GM21360 (cell line): ENCODE measurements around the gene MAPK8IP1.
"Not testable (repeated sequence)": the region's sequence is repeated elsewhere in the genome, so short reads cannot be mapped to it uniquely, and the experiment has no call there.

Experiments used
- ATAC-seq: cut with Tn5 transposase; IDR thresholded peaks from one replicate; pipeline ENCODE4 v1.9.1; 2021; ENCODE audit warnings: mild to moderate bottlenecking, moderate library complexity; ENCODE audit not compliant: unreplicated experiment

The MAPK8IP1 gene

GRCh38 chr11:45889555-45889954, 4.1 kb downstream of the MAPK8IP1 start:
- ATAC-seq = no peak

- ATAC-seq = no peak
Observed at GRCh38 chr11:45889966-45890365, 4.5 kb downstream of the MAPK8IP1 start.

- ATAC-seq = no peak
Observed at GRCh38 chr11:45890886-45891550, 5.6 kb downstream of the MAPK8IP1 start.

- ATAC-seq = no peak
Observed at GRCh38 chr11:45892856-45893255, 7.4 kb downstream of the MAPK8IP1 start.

- ATAC-seq = no peak
Observed at GRCh38 chr11:45894555-45895247, 9.2 kb downstream of the MAPK8IP1 start.

GRCh38 chr11:45895553-45896259, 10.3 kb downstream of the MAPK8IP1 start:
- no peak for ATAC-seq

- ATAC-seq = no peak
Observed at GRCh38 chr11:45896422-45896984, 11.1 kb downstream of the MAPK8IP1 start.

- no peak for ATAC-seq
Observed at GRCh38 chr11:45897556-45897955, 12.1 kb downstream of the MAPK8IP1 start.

- ATAC-seq = no peak
Observed at GRCh38 chr11:45899086-45899447, 13.6 kb downstream of the MAPK8IP1 start.

- ATAC-seq = peak; percentile 56
Observed at GRCh38 chr11:45899448-45900174, 14.2 kb downstream of the MAPK8IP1 start.

GRCh38 chr11:45900175-45900800, 14.8 kb downstream of the MAPK8IP1 start:
- ATAC-seq = not testable (repeated sequence)

GRCh38 chr11:45900916-45901617, 15.6 kb downstream of the MAPK8IP1 start:
- no peak for ATAC-seq

- no peak for ATAC-seq
Observed at GRCh38 chr11:45901626-45902025, 16.2 kb downstream of the MAPK8IP1 start.

GRCh38 chr11:45902452-45903380, 17.3 kb downstream of the MAPK8IP1 start:
- no peak for ATAC-seq

- ATAC-seq = no peak
Observed at GRCh38 chr11:45904309-45904915, 19.0 kb downstream of the MAPK8IP1 start.

GRCh38 chr11:45905095-45905494, 19.6 kb downstream of the MAPK8IP1 start:
- ATAC-seq = no peak

GRCh38 chr11:45905576-45905975, 20.1 kb downstream of the MAPK8IP1 start:
- not testable (repeated sequence) for ATAC-seq

GRCh38 chr11:45906096-45906682, 20.7 kb downstream of the MAPK8IP1 start:
- ATAC-seq = no peak
